ENCODE data around the gene CREBRF. TPM values are rescaled to one million over a fixed set of nuclear protein-coding genes. Genes with fewer than 3 reads are reported as not detected.

The CREBRF gene
- total and polyA plus RNA-seq, 9 of the 15 experiments (the other 6 are each of a cell fraction or from before 2014, with no cell fraction given): 1.1 to 4.9 (median 2.9) TPM

DNA sequence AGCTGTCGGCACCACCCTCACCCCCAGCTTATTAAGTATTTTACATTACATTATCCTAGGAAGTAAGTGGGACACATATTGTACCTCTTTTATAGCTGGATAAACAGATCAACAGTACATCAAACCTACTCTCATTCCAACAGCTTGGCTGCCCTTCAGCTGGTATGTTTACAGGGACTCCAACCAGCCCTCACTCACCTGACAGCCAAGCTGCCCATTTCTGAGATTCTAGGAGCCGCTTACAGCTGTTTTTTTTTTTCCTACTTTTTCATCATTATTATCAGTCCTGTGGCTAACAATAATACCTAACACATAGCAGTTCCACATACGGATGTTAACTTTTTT lies 13.4 kb upstream of the CREBRF start:
- no peak for ATAC-seq
- no peaks in the 10 kb centered on the region for H3K79me2 ChIP-seq (ENCODE audit: control insufficient read depth, insufficient read depth, low read length)
- no TSS peak for BruUV-seq (replicated peaks)
- 76% methylated on average over 2 of the region's 3 CpGs for WGBS (ENCODE audit: insufficient coverage, low coverage, missing lambda C conversion rate)
- no peaks in the 10 kb centered on the region for H3K27me3 ChIP-seq (ENCODE audit: control insufficient read depth in 2 of 2, insufficient read depth in 2 of 2, low read length in 2 of 2)
- no peaks in the 10 kb centered on the region for H4K20me1 ChIP-seq (replicated peaks; ENCODE audit: control insufficient read depth, insufficient read depth, low read length)
- no peaks in the 10 kb centered on the region for H3K36me3 ChIP-seq (ENCODE audit: control insufficient read depth, insufficient read depth, low read length)
- H3K4me1 ChIP-seq (replicated peaks in 1 of 2; ENCODE audit: control insufficient read depth in 2 of 2, insufficient read depth in 2 of 2, low read length in 2 of 2): peaks cover 0 to 6% of the 10 kb centered on the region in 2 experiments; a peak in 3 of 5 replicates
- in situ Hi-C loops (cut with MboI): no loop called here
- ChIA-PET POLR2A (interaction anchor here (0.5 to 1.1 kb wide), 3 partner anchors 13 to 23 kb away, joined by 3 to 4 read pairs (median 3); no protein-coding TSS in a partner anchor), CTCF (ENCODE audit: low intra/inter-chr PET ratio) (no interaction called here)
- no peak for FAIRE-seq
- H2AFZ ChIP-seq (ENCODE audit: low read depth, low read length): no peak overlapping the region
- H3K4me3 ChIP-seq: no peak overlapping the region
- H3K27ac ChIP-seq (ENCODE audit: extremely low read depth, low read depth, low read length): no peak overlapping the region
- intact Hi-C loops (cut with micrococcal nuclease): no loop called here
- no peak overlapping the region for H3K9ac ChIP-seq (ENCODE audit: insufficient read depth in 1 of 2, low read depth in 2 of 2, low read length in 2 of 2)
- no peak overlapping the region for H3K4me2 ChIP-seq (ENCODE audit: insufficient read depth, low read length)
- no peaks in the 10 kb centered on the region for H3K9me3 ChIP-seq (replicated peaks; ENCODE audit: control insufficient read depth, insufficient read depth, low read depth, low read length)
- no peak for DNase-seq (ENCODE audit: extremely low read depth in 1 of 4, low spot score in 3 of 4)
- H3K9me1 ChIP-seq (ENCODE audit: control insufficient read depth, insufficient read depth, low read length): no peaks in the 10 kb centered on the region
- no peak for TF ChIP-seq ZNF354B (CRISPR knock-in tag; IDR thresholded peaks at IDR 0.05)
- TF ChIP-seq SRF (CRISPR knock-in tag; IDR thresholded peaks at IDR 0.05): no peak
- TF ChIP-seq, protein P1, sequence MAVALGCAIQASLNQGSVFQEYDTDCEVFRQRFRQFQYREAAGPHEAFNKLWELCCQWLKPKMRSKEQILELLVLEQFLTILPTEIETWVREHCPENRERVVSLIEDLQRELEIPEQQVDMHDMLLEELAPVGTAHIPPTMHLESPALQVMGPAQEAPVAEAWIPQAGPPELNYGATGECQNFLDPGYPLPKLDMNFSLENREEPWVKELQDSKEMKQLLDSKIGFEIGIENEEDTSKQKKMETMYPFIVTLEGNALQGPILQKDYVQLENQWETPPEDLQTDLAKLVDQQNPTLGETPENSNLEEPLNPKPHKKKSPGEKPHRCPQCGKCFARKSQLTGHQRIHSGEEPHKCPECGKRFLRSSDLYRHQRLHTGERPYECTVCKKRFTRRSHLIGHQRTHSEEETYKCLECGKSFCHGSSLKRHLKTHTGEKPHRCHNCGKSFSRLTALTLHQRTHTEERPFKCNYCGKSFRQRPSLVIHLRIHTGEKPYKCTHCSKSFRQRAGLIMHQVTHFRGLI (CRISPR knock-in tag; IDR thresholded peaks at IDR 0.05): no peak
- no peak for TF ChIP-seq MEF2D (tag; conservative IDR thresholded peaks at IDR 0.05; ENCODE audit: low read depth)
- no peak for TF ChIP-seq NR2F6 (CRISPR knock-in tag; IDR thresholded peaks at IDR 0.05)
- TF ChIP-seq, protein P2, sequence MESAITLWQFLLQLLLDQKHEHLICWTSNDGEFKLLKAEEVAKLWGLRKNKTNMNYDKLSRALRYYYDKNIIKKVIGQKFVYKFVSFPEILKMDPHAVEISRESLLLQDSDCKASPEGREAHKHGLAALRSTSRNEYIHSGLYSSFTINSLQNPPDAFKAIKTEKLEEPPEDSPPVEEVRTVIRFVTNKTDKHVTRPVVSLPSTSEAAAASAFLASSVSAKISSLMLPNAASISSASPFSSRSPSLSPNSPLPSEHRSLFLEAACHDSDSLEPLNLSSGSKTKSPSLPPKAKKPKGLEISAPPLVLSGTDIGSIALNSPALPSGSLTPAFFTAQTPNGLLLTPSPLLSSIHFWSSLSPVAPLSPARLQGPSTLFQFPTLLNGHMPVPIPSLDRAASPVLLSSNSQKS (CRISPR knock-in tag; IDR thresholded peaks at IDR 0.05): no peak
- TF ChIP-seq, protein P3, sequence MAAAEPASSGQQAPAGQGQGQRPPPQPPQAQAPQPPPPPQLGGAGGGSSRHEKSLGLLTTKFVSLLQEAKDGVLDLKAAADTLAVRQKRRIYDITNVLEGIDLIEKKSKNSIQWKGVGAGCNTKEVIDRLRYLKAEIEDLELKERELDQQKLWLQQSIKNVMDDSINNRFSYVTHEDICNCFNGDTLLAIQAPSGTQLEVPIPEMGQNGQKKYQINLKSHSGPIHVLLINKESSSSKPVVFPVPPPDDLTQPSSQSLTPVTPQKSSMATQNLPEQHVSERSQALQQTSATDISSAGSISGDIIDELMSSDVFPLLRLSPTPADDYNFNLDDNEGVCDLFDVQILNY (CRISPR knock-in tag; IDR thresholded peaks at IDR 0.05): no peak
- TF ChIP-seq PTTG1 (tag; IDR thresholded peaks at IDR 0.05; ENCODE audit: low read depth): no peak
- TF ChIP-seq POLR2G (IDR thresholded peaks at IDR 0.05; ENCODE audit: low read depth, low read length): no peak
- TF ChIP-seq, protein P4, sequence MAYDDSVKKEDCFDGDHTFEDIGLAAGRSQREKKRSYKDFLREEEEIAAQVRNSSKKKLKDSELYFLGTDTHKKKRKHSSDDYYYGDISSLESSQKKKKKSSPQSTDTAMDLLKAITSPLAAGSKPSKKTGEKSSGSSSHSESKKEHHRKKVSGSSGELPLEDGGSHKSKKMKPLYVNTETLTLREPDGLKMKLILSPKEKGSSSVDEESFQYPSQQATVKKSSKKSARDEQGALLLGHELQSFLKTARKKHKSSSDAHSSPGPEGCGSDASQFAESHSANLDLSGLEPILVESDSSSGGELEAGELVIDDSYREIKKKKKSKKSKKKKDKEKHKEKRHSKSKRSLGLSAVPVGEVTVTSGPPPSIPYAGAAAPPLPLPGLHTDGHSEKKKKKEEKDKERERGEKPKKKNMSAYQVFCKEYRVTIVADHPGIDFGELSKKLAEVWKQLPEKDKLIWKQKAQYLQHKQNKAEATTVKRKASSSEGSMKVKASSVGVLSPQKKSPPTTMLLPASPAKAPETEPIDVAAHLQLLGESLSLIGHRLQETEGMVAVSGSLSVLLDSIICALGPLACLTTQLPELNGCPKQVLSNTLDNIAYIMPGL (CRISPR knock-in tag; IDR thresholded peaks at IDR 0.05): no peak
- no peak for TF ChIP-seq HIVEP1 (CRISPR knock-in tag; IDR thresholded peaks at IDR 0.05)
- TF ChIP-seq BRF1 (IDR thresholded peaks at IDR 0.05; ENCODE audit: borderline replicate concordance, extremely low read depth, insufficient read length): no peak
- no peak for TF ChIP-seq FOXJ2 (tag; IDR thresholded peaks at IDR 0.05)
- TF ChIP-seq ZFP30 (CRISPR knock-in tag; IDR thresholded peaks at IDR 0.05; ENCODE audit: borderline replicate concordance): no peak
- TF ChIP-seq ILK (tag; IDR thresholded peaks at IDR 0.05; ENCODE audit: borderline replicate concordance, low read depth): no peak
- no peak for TF ChIP-seq MYBL2 (IDR thresholded peaks at IDR 0.05; ENCODE audit: low read depth)
- no peak for TF ChIP-seq MYBL2 (CRISPR knock-in tag; IDR thresholded peaks at IDR 0.05; ENCODE audit: borderline replicate concordance)
